GM23338 (cell line): ENCODE results near the gene SLC22A14. TPM values are rescaled to one million over a fixed set of nuclear protein-coding genes. Genes with fewer than 3 reads are reported as not detected.

Source experiments
- ATAC-seq: fragments of 200-7000 bp; cut with Tn5 transposase; 3 replicates; pipeline ENCODE4 v1.9.1; 2020
- DNase-seq: peaks from one replicate; pipeline ENCODE4 v3.0.0-alpha.2; 2015; ENCODE audit warnings: low spot score
- H2AFZ ChIP-seq: fragments of 200-600 bp; sonication (generic); 2 replicates; pipeline ENCODE4 v1.8.0; 2016; ENCODE audit warnings: antibody characterized with exemption, mild to moderate bottlenecking, moderate library complexity
- H3F3A ChIP-seq: fragments of 200-600 bp; sonication (generic); replicated peaks from 2 replicates; pipeline ENCODE4 v1.8.0; 2017; ENCODE audit warnings: antibody characterized with exemption, mixed run types, low read depth
- H3K27ac ChIP-seq: fragments of 200-600 bp; sonication (generic); 2 replicates; pipeline ENCODE4 v1.6.1; 2016; ENCODE audit warnings: low read depth
- H3K27me3 ChIP-seq: fragments of 200-600 bp; sonication (generic); 2 replicates; pipeline ENCODE4 v1.8.0; 2016; ENCODE audit warnings: mild to moderate bottlenecking, mixed run types, moderate library complexity; ENCODE audit not compliant: insufficient read depth
- H3K36me3 ChIP-seq: fragments of 200-600 bp; sonication (generic); 2 replicates; pipeline ENCODE4 v1.8.0; 2016; ENCODE audit warnings: mild to moderate bottlenecking; ENCODE audit not compliant: insufficient read depth
- H3K4me1 ChIP-seq: fragments of 200-600 bp; sonication (generic); 2 replicates; pipeline ENCODE4 v1.8.0; 2016; ENCODE audit warnings: mild to moderate bottlenecking, moderate library complexity; ENCODE audit not compliant: insufficient read depth
- H3K4me2 ChIP-seq: fragments of 200-600 bp; sonication (generic); 2 replicates; pipeline ENCODE4 v1.7.1; 2017; ENCODE audit warnings: mixed run types
- H3K4me3 ChIP-seq: fragments of 200-600 bp; sonication (generic); 2 replicates; pipeline ENCODE4 v1.6.1; 2016; ENCODE audit warnings: mixed run types
- H3K79me2 ChIP-seq: fragments of 200-600 bp; sonication (generic); replicated peaks from 2 replicates; pipeline ENCODE4 v1.8.0; 2017; ENCODE audit warnings: mild to moderate bottlenecking; ENCODE audit not compliant: insufficient read depth
- H3K9me2 ChIP-seq: fragments of 200-600 bp; sonication (generic); 2 replicates; pipeline ENCODE4 v1.8.0; 2017; ENCODE audit not compliant: insufficient read depth
- H4K20me1 ChIP-seq: fragments of 200-600 bp; sonication (generic); replicated peaks from 2 replicates; pipeline ENCODE4 v1.8.0; 2017; ENCODE audit warnings: mild to moderate bottlenecking; ENCODE audit not compliant: insufficient read depth
- H3K27ac Mint-ChIP-seq: 2 replicates; pipeline ENCODE4 v1.8.0; 2020; ENCODE audit warnings: inconsistent platforms, mild to moderate bottlenecking, moderate library complexity, mixed read lengths
- H3K27me3 Mint-ChIP-seq: 3 replicates; pipeline ENCODE4 v1.8.0; 2022; ENCODE audit warnings: low read depth, mild to moderate bottlenecking, moderate library complexity, mixed read lengths, inconsistent platforms; ENCODE audit not compliant: insufficient read depth, poor library complexity
- H3K36me3 Mint-ChIP-seq: 3 replicates; pipeline ENCODE4 v1.8.0; 2021; ENCODE audit warnings: low read depth, mild to moderate bottlenecking, inconsistent platforms, moderate library complexity, mixed read lengths
- H3K4me1 Mint-ChIP-seq: 3 replicates; pipeline ENCODE4 v1.8.0; 2020; ENCODE audit warnings: mild to moderate bottlenecking, inconsistent platforms, mixed read lengths
- H3K4me3 Mint-ChIP-seq: 3 replicates; pipeline ENCODE4 v1.8.0; 2021; ENCODE audit warnings: moderate library complexity, mild to moderate bottlenecking, inconsistent platforms, mixed read lengths
- H3K9me3 Mint-ChIP-seq: 3 replicates; pipeline ENCODE4 v1.8.0; 2020; ENCODE audit warnings: moderate library complexity, mild to moderate bottlenecking, inconsistent platforms, mixed read lengths
- CREB1 ChIP-seq: fragments of 250-450 bp; sonication (Bioruptor Pico); IDR thresholded peaks from 2 replicates; pipeline ENCODE4 v1.5.0; 2020; ENCODE audit warnings: low read depth, mild to moderate bottlenecking, moderate library complexity
- EZH2 ChIP-seq: fragments of 200-600 bp; sonication (generic); IDR thresholded peaks from one replicate; pipeline ENCODE4 v1.8.0; 2017; ENCODE audit warnings: antibody characterized with exemption, mild to moderate bottlenecking, low read depth; ENCODE audit not compliant: unreplicated experiment
- EZH2phosphoT487 ChIP-seq: fragments of 200-600 bp; sonication (generic); IDR thresholded peaks from one replicate; pipeline ENCODE4 v1.8.1; 2018; ENCODE audit warnings: antibody characterized with exemption; ENCODE audit not compliant: unreplicated experiment
- JUNB ChIP-seq: IDR thresholded peaks from one replicate; pipeline ENCODE4 v1.6.1; 2016; ENCODE audit warnings: antibody characterized with exemption; ENCODE audit not compliant: unreplicated experiment
- NANOG ChIP-seq: IDR thresholded peaks from 2 replicates; pipeline ENCODE4 v1.6.1; 2016; ENCODE audit warnings: antibody characterized with exemption, borderline replicate concordance
- POLR2AphosphoS5 ChIP-seq: IDR thresholded peaks from 2 replicates; pipeline ENCODE4 v1.6.1; 2016; ENCODE audit warnings: antibody characterized with exemption, low read depth
- STAT1 ChIP-seq: IDR thresholded peaks from one replicate; pipeline ENCODE4 v1.6.1; 2016; ENCODE audit warnings: antibody characterized with exemption; ENCODE audit not compliant: unreplicated experiment
- ZNF114 ChIP-seq: fragments of 250-450 bp; sonication (Bioruptor Pico); IDR thresholded peaks from 2 replicates; pipeline ENCODE4 v1.5.0; 2020; ENCODE audit warnings: mild to moderate bottlenecking, moderate library complexity
- ZNF331 ChIP-seq: fragments of 250-450 bp; sonication (Bioruptor Pico); IDR thresholded peaks from 2 replicates; pipeline ENCODE4 v1.5.0; 2020; ENCODE audit warnings: low read depth, mild to moderate bottlenecking, moderate library complexity
- polyA plus RNA-seq: library from polyadenylated mRNA; unstranded; fragments of >200 nt; fragmentation: Nextera tagmentation; extraction: Ambion mirVana; gene quantifications from 2 replicates; pipeline ENCODE4 v1.2.1, GENCODE V29; 2016
- total RNA-seq: library from RNA; depleted of rRNA; stranded (reverse); fragments of >200 nt; shearing (Covaris generic); gene quantifications from 2 replicates; pipeline ENCODE4 v1.2.3, GENCODE V29; 2014
- TF ChIP-seq, protein P1 (sequence below): fragments of 250-450 bp; sonication (Bioruptor Pico); IDR thresholded peaks from 2 replicates; pipeline ENCODE4 v1.5.0; 2020; ENCODE audit warnings: mild to moderate bottlenecking, moderate library complexity
- TF ChIP-seq, protein P2 (sequence below): IDR thresholded peaks from 2 replicates; pipeline ENCODE4 v1.6.1; 2016; ENCODE audit warnings: antibody characterized with exemption
- TF ChIP-seq, protein P3 (sequence below), 2 experiments: fragments of 200-600 bp in 1 of 2; sonication (generic) in 1 of 2; conservative IDR thresholded peaks; 2 replicates each; pipeline versions ENCODE4 v1.5.1 to v1.6.1; 2016 to 2017; ENCODE audit warnings: antibody characterized with exemption in 2 of 2, low read depth in 2 of 2, mild to moderate bottlenecking in 2 of 2, moderate library complexity in 1 of 2
- TF ChIP-seq, protein P4 (sequence below): IDR thresholded peaks from one replicate; pipeline ENCODE4 v1.6.1; 2018; ENCODE audit warnings: antibody characterized with exemption; ENCODE audit not compliant: unreplicated experiment

SLC22A14 gene
- total and polyA plus RNA-seq, 2 experiments from 2014 or later: not detected

DNA sequence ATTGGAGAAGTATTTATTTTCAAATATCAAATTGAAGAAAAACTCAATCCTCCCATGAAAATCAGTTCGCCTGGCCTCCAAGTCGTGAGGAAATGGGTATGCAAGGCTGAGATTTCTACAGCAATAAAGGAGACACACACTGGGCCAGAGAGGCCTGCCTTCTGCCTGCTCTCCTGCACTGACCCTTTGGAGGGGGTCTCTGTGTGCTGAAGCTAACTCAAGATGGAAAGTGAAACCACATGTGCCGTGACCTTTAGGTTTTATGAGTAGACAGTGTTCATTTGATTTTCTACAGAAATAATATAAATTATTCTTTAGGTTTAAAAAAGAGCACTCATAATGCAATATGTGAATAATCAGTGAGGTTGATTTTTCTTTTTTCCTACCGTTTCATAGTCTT, 28.4 kb upstream of the SLC22A14 start:
- Mint-ChIP-seq H3K27ac (no peak overlapping the region), H3K27me3 (no peaks in the 10 kb centered on the region), H3K36me3 (peaks cover 34% of the 10 kb centered on the region), H3K4me3 (no peak overlapping the region), H3K9me3 (no peaks in the 10 kb centered on the region), H3K4me1 (peaks cover 4% of the 10 kb centered on the region; the same call in 2 of the 3 replicates)
- Histone ChIP-seq H3K4me1 (no peaks in the 10 kb centered on the region), H3F3A (no peaks in the 10 kb centered on the region), H3K27me3 (no peaks in the 10 kb centered on the region), H3K27ac (no peak overlapping the region), H3K4me2 (no peak overlapping the region), H4K20me1 (peaks cover 7% of the 10 kb centered on the region; the same call in 1 of the 2 replicates), H2AFZ (no peak overlapping the region), H3K4me3 (no peak overlapping the region), H3K36me3 (peaks cover 22% of the 10 kb centered on the region), H3K79me2 (no peaks in the 10 kb centered on the region), H3K9me2 (no peaks in the 10 kb centered on the region)
- DNase-seq (no peak), ATAC-seq (no peak)
- no peak for TF ChIP-seq ZNF114 (CRISPR knock-in tag)
- TF ChIP-seq, protein P1, sequence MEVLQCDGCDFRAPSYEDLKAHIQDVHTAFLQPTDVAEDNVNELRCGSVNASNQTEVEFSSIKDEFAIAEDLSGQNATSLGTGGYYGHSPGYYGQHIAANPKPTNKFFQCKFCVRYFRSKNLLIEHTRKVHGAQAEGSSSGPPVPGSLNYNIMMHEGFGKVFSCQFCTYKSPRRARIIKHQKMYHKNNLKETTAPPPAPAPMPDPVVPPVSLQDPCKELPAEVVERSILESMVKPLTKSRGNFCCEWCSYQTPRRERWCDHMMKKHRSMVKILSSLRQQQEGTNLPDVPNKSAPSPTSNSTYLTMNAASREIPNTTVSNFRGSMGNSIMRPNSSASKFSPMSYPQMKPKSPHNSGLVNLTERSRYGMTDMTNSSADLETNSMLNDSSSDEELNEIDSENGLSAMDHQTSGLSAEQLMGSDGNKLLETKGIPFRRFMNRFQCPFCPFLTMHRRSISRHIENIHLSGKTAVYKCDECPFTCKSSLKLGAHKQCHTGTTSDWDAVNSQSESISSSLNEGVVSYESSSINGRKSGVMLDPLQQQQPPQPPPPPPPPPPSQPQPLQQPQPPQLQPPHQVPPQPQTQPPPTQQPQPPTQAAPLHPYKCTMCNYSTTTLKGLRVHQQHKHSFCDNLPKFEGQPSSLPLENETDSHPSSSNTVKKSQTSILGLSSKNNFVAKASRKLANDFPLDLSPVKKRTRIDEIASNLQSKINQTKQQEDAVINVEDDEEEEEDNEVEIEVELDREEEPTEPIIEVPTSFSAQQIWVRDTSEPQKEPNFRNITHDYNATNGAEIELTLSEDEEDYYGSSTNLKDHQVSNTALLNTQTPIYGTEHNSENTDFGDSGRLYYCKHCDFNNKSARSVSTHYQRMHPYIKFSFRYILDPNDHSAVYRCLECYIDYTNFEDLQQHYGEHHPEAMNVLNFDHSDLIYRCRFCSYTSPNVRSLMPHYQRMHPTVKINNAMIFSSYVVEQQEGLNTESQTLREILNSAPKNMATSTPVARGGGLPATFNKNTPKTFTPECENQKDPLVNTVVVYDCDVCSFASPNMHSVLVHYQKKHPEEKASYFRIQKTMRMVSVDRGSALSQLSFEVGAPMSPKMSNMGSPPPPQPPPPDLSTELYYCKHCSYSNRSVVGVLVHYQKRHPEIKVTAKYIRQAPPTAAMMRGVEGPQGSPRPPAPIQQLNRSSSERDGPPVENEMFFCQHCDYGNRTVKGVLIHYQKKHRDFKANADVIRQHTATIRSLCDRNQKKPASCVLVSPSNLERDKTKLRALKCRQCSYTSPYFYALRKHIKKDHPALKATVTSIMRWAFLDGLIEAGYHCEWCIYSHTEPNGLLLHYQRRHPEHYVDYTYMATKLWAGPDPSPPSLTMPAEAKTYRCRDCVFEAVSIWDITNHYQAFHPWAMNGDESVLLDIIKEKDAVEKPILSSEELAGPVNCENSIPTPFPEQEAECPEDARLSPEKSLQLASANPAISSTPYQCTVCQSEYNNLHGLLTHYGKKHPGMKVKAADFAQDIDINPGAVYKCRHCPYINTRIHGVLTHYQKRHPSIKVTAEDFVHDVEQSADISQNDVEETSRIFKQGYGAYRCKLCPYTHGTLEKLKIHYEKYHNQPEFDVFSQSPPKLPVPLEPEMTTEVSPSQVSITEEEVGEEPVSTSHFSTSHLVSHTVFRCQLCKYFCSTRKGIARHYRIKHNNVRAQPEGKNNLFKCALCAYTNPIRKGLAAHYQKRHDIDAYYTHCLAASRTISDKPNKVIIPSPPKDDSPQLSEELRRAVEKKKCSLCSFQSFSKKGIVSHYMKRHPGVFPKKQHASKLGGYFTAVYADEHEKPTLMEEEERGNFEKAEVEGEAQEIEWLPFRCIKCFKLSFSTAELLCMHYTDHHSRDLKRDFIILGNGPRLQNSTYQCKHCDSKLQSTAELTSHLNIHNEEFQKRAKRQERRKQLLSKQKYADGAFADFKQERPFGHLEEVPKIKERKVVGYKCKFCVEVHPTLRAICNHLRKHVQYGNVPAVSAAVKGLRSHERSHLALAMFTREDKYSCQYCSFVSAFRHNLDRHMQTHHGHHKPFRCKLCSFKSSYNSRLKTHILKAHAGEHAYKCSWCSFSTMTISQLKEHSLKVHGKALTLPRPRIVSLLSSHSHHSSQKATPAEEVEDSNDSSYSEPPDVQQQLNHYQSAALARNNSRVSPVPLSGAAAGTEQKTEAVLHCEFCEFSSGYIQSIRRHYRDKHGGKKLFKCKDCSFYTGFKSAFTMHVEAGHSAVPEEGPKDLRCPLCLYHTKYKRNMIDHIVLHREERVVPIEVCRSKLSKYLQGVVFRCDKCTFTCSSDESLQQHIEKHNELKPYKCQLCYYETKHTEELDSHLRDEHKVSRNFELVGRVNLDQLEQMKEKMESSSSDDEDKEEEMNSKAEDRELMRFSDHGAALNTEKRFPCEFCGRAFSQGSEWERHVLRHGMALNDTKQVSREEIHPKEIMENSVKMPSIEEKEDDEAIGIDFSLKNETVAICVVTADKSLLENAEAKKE (CRISPR knock-in tag): no peak
- no peak for TF ChIP-seq EZH2
- TF ChIP-seq STAT1: no peak
- TF ChIP-seq, protein P2, sequence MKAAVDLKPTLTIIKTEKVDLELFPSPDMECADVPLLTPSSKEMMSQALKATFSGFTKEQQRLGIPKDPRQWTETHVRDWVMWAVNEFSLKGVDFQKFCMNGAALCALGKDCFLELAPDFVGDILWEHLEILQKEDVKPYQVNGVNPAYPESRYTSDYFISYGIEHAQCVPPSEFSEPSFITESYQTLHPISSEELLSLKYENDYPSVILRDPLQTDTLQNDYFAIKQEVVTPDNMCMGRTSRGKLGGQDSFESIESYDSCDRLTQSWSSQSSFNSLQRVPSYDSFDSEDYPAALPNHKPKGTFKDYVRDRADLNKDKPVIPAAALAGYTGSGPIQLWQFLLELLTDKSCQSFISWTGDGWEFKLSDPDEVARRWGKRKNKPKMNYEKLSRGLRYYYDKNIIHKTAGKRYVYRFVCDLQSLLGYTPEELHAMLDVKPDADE: no peak
- TF ChIP-seq, protein P3, sequence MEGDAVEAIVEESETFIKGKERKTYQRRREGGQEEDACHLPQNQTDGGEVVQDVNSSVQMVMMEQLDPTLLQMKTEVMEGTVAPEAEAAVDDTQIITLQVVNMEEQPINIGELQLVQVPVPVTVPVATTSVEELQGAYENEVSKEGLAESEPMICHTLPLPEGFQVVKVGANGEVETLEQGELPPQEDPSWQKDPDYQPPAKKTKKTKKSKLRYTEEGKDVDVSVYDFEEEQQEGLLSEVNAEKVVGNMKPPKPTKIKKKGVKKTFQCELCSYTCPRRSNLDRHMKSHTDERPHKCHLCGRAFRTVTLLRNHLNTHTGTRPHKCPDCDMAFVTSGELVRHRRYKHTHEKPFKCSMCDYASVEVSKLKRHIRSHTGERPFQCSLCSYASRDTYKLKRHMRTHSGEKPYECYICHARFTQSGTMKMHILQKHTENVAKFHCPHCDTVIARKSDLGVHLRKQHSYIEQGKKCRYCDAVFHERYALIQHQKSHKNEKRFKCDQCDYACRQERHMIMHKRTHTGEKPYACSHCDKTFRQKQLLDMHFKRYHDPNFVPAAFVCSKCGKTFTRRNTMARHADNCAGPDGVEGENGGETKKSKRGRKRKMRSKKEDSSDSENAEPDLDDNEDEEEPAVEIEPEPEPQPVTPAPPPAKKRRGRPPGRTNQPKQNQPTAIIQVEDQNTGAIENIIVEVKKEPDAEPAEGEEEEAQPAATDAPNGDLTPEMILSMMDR (conservative IDR thresholded peaks at IDR 0.05; ENCODE audit: low read depth in 2 of 2): no peak
- TF ChIP-seq POLR2AphosphoS5: no peak
- no peak for TF ChIP-seq ZNF331
- no peak for TF ChIP-seq JUNB
- no peak for TF ChIP-seq NANOG
- TF ChIP-seq EZH2phosphoT487: no peak
- TF ChIP-seq CREB1 (CRISPR knock-in tag): no peak
- TF ChIP-seq, protein P4, sequence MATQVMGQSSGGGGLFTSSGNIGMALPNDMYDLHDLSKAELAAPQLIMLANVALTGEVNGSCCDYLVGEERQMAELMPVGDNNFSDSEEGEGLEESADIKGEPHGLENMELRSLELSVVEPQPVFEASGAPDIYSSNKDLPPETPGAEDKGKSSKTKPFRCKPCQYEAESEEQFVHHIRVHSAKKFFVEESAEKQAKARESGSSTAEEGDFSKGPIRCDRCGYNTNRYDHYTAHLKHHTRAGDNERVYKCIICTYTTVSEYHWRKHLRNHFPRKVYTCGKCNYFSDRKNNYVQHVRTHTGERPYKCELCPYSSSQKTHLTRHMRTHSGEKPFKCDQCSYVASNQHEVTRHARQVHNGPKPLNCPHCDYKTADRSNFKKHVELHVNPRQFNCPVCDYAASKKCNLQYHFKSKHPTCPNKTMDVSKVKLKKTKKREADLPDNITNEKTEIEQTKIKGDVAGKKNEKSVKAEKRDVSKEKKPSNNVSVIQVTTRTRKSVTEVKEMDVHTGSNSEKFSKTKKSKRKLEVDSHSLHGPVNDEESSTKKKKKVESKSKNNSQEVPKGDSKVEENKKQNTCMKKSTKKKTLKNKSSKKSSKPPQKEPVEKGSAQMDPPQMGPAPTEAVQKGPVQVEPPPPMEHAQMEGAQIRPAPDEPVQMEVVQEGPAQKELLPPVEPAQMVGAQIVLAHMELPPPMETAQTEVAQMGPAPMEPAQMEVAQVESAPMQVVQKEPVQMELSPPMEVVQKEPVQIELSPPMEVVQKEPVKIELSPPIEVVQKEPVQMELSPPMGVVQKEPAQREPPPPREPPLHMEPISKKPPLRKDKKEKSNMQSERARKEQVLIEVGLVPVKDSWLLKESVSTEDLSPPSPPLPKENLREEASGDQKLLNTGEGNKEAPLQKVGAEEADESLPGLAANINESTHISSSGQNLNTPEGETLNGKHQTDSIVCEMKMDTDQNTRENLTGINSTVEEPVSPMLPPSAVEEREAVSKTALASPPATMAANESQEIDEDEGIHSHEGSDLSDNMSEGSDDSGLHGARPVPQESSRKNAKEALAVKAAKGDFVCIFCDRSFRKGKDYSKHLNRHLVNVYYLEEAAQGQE: no peak
